Right ventricle myocardium inferior (tissue), 1 donor: Measurements from ENCODE around the gene HECTD4. TPM values are rescaled to one million over a fixed set of nuclear protein-coding genes. Genes with fewer than 3 reads are reported as not detected.
"Not testable (repeated sequence)": the region's sequence is repeated elsewhere in the genome, so short reads cannot be mapped to it uniquely, and the experiment has no call there.

Experiments
- ATAC-seq: fragments of 200-7000 bp; cut with Tn5 transposase; one replicate; pipeline ENCODE4 v1.9.1; 2020; ENCODE audit warnings: mild to moderate bottlenecking, moderate library complexity
- DNase-seq: peaks from one replicate; pipeline ENCODE4 v3.0.0; 2021; ENCODE audit errors: missing footprints
- intact Hi-C: fragments of 100-400 bp; cut with DNase I; formaldehyde crosslinking; loops from one replicate; pipeline ENCODE4 v1.11.0; 2022
- total RNA-seq: library from RNA; stranded (reverse); fragmentation: NEBNext Ultra II Directional; extraction: Animal tissue kit (Norgen Biotek cat#: 25700); gene quantifications from one replicate; pipeline ENCODE4 v1.2.1, GENCODE V29; 2021
- donor health status: DM: no; HTN: yes; CAD: no; lungs with severe emphysema.

The HECTD4 gene
- total RNA-seq, 1 donor from 2014 or later: 22.6 TPM

GRCh38 chr12:112370199-112370598, 12.0 kb downstream of the HECTD4 start:
- no peak for ATAC-seq
- no peak for DNase-seq
- intact Hi-C loops: no loop called here

GRCh38 chr12:112368856-112369255, 13.4 kb downstream of the HECTD4 start:
- no peak for ATAC-seq
- DNase-seq: no peak

GRCh38 chr12:112367965-112368364, 14.3 kb downstream of the HECTD4 start:
- DNase-seq (no peak), ATAC-seq (no peak)

More at GRCh38 chr12:112368856-112369255, 13.4 kb downstream of the HECTD4 start:
- intact Hi-C loops: no loop called here

GRCh38 chr12:112362310-112362709, 19.9 kb downstream of the HECTD4 start:
- no peak for DNase-seq
- no peak for ATAC-seq
- intact Hi-C loops: no loop called here

More at GRCh38 chr12:112367965-112368364, 14.3 kb downstream of the HECTD4 start:
- intact Hi-C loops: no loop called here

DNA sequence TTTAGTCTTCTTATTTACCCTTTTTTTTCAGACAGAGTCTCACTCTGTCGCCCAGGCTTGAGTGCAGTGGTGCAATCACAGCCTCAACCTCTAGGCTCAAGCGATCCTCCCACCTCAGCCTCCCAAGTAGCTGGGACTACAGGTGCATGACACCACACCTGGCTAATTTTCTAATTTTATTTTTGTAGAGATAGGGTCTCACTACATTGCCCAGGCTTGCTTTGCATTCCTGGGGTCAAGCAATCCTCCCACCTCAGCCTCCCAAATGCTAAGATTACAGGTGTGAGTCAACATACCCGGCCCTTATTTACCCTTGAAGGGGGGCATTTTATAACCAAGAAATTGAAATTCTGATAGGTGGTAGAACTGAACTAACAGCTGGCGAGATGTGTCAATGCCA, 21.0 kb downstream of the HECTD4 start:
- intact Hi-C loops: no loop called here
- DNase-seq (no peak), ATAC-seq (no peak)

DNA sequence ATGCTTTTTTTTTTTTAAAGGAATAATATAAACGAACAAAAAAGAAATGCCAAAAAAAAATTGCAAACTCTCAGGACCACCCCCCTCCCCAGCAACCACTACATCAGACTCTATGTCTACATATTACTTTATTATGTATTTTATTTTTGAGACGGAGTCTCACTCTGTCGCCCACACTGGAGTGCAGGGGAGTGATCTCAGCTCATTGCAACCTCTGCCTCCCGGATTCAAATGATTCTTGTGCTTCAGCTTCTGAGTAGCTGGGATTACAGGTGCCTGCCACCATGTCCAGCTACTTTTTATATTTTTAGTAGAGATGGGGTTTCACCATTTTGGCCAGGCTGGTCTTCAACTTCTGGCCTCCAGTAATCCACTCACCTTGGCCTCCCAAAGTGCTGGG, 22.9 kb downstream of the HECTD4 start:
- no peak for ATAC-seq
- DNase-seq: no peak
- intact Hi-C loops: no loop called here

- DNase-seq (no peak), ATAC-seq (no peak)
- intact Hi-C loops: no loop called here
Measured at GRCh38 chr12:112357214-112357613, 25.0 kb downstream of the HECTD4 start.

- ATAC-seq (no peak), DNase-seq (no peak)
- intact Hi-C loops: no loop called here
Measured at GRCh38 chr12:112354399-112354798, 27.8 kb downstream of the HECTD4 start.

- ATAC-seq (no peak), DNase-seq (no peak)
- intact Hi-C loops: no loop called here
Measured at GRCh38 chr12:112353393-112353792, 28.8 kb downstream of the HECTD4 start.

GRCh38 chr12:112352921-112353320, 29.3 kb downstream of the HECTD4 start:
- intact Hi-C loops: no loop called here
- DNase-seq (no peak), ATAC-seq (no peak)

GRCh38 chr12:112350593-112351592, 31.3 kb downstream of the HECTD4 start:
- DNase-seq (no peak), ATAC-seq (no peak)
- intact Hi-C loops: no loop called here

GRCh38 chr12:112349431-112349830, 32.8 kb downstream of the HECTD4 start:
- DNase-seq (no peak), ATAC-seq (no peak)
- intact Hi-C loops: no loop called here

DNA sequence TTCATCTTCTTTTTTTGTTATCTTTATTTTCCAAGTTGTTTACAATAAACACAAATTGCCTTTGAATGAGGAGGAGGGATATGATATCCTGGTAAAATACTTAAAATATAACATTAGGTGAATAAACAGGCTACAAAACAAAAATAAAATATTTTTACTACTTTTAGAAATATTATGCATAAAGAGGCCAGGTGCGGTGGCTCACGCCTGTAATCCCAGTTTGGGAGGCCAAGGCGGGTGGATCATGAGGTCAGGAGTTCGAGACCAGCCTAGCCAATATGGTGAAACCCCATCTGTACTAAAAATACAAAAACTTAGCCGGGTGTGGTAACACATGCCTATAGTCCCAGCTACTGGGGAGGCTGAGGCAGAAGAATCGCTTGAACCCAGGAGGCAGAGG, 33.3 kb downstream of the HECTD4 start:
- intact Hi-C loops, DNase-seq, ATAC-seq: not testable (repeated sequence)

DNA sequence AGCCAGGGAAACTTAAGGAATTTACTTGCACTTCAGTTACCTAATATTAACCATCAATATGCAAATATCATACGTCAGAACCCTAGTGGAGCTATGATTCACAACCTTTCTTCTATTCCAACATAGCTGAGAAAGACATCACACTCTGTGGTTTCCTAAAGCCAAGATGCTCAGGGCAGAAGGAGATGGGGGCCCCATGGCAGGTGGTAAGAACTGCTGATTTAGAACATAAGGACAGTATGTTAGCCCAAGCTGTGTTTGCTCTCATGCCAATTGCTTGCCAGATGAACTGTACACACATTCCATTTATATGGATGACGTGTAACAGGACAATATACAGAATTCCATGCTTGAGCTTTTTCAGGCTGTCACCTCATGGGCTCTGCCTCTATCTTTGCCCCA, 34.6 kb downstream of the HECTD4 start:
- intact Hi-C loops: no loop called here
- no peak for DNase-seq
- no peak for ATAC-seq

DNA sequence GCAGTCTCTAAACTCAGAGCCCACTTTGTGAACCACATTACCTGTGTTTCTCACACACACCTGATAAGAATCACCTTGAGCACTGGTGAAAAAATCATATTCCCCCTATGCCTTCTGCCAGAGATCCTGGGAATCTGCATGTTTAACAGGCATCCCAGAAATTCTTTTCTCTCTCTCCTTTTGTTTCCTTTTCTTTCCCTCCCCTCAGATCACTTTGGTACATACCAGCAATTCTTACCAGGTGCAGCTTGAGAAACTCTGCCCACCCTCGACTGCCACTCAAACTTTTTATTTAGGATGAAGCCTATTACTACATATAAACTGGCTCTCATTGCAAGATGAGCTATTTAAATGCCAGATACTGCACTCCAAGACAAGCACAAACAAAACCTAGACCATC, 36.0 kb downstream of the HECTD4 start:
- intact Hi-C loops: no loop called here
- no peak for ATAC-seq

DNA sequence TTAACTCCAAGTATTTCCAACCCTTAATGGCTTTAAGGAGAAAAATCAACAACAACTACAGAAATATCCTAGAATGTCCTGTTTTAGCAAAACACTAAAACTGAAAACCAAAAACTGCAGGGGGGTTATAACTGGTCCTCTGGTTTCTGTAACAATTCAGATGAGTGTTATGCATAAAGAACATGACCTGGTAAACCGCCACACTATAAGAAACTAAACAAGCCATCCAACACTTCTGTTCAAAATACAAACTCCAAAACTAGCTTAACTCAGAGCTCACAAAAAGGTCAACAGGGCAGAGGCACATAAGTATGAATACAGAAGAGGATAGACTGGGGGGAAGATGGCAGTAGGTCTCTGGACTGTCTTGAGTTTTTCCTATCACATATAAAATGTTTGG, 38.0 kb downstream of the HECTD4 start:
- intact Hi-C loops: no loop called here
- ATAC-seq: no peak

More for the DNA sequence above, 36.0 kb downstream of the HECTD4 start:
- DNase-seq: no peak

GRCh38 chr12:112342587-112342986, 39.6 kb downstream of the HECTD4 start:
- intact Hi-C loops: no loop called here
- DNase-seq (no peak), ATAC-seq (no peak)

More for the DNA sequence above, 38.0 kb downstream of the HECTD4 start:
- no peak for DNase-seq

- no peak for ATAC-seq
- no peak for DNase-seq
- intact Hi-C loops: no loop called here
Measured at GRCh38 chr12:112341046-112341825, 41.0 kb downstream of the HECTD4 start.

- no peak for DNase-seq
- intact Hi-C loops: no loop called here
- ATAC-seq: no peak
Measured at GRCh38 chr12:112340230-112340629, 42.0 kb downstream of the HECTD4 start.

DNA sequence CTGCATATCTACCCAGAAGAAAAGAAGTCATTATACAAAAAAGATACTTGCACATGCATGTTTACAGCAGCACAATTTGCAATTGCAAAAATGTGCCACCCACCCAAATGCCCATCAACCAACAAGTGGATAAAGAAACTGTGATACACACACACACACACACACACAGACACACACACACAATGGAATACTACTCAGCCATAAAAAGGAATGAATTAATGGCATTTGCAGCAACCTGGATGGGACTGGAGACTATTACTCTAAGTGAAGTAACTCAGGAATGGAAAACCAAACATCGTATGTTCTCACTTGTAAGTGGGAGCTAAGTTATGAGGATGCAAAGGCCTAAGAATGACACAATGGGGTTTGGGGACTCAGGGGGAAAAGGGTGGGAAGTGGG, 47.2 kb downstream of the HECTD4 start:
- DNase-seq, ATAC-seq, intact Hi-C loops: not testable (repeated sequence)
